ENCODE results near the gene KIRREL3. TPM values are rescaled to one million over a fixed set of nuclear protein-coding genes. Genes with fewer than 3 reads are reported as not detected.

KIRREL3 gene
- total and polyA plus RNA-seq, 4 donors = 0.90 TPM; not detected in 3

GRCh38 chr11:126567419-126567818, 433.2 kb downstream of the KIRREL3 start:
- H3K36me3 ChIP-seq (ENCODE audit: control insufficient read depth in 1 of 2, insufficient read depth in 2 of 2, low read length in 1 of 2) = no peaks in the 10 kb centered on the region
- DNase-seq (no peak), ATAC-seq (ENCODE audit: low FRiP score) (no peak)
- no peak overlapping the region for H3K27ac ChIP-seq (ENCODE audit: low read depth in 1 of 2, low read length in 2 of 2)
- WGBS, 2 donors = 52 to 56% methylated on average over 4 of the region's 4 CpGs
- H3K4me3 ChIP-seq (ENCODE audit: low read length in 2 of 2) = no peak overlapping the region
- no peaks in the 10 kb centered on the region for H3K27me3 ChIP-seq (ENCODE audit: control insufficient read depth in 1 of 2, insufficient read depth in 2 of 2, low read length in 1 of 2)
- H3K4me1 ChIP-seq (ENCODE audit: control insufficient read depth in 1 of 2, insufficient read depth in 2 of 2, low read length in 2 of 2) = no peaks in the 10 kb centered on the region
- no peaks in the 10 kb centered on the region for H3K9me3 ChIP-seq (ENCODE audit: control insufficient read depth, low read length)
- intact Hi-C loops (cut with DNase I) = no loop called here

- Histone ChIP-seq H3K9me3 (ENCODE audit: control insufficient read depth, low read length) (no peaks in the 10 kb centered on the region), H3K4me1 (ENCODE audit: control insufficient read depth in 1 of 2, insufficient read depth in 2 of 2, low read length in 2 of 2) (no peaks in the 10 kb centered on the region), H3K27me3 (ENCODE audit: control insufficient read depth in 1 of 2, insufficient read depth in 2 of 2, low read length in 1 of 2) (no peaks in the 10 kb centered on the region), H3K4me3 (ENCODE audit: low read length in 2 of 2) (no peak overlapping the region), H3K27ac (ENCODE audit: low read depth in 1 of 2, low read length in 2 of 2) (no peak overlapping the region), H3K36me3 (ENCODE audit: control insufficient read depth in 1 of 2, insufficient read depth in 2 of 2, low read length in 1 of 2) (no peaks in the 10 kb centered on the region)
- no peak for DNase-seq
- no peak for ATAC-seq (ENCODE audit: low FRiP score)
- intact Hi-C loops (cut with DNase I) = no loop called here
- WGBS, 2 donors = 6 to 7% methylated on average over 9 of the region's 9 CpGs
Measured at GRCh38 chr11:126564566-126564965, 436.0 kb downstream of the KIRREL3 start.

GRCh38 chr11:126561327-126561893, 439.2 kb downstream of the KIRREL3 start:
- intact Hi-C loops (cut with DNase I) = no loop called here
- H3K27ac ChIP-seq (ENCODE audit: low read depth in 1 of 2, low read length in 2 of 2) = no peak overlapping the region
- H3K9me3 ChIP-seq (ENCODE audit: control insufficient read depth, low read length) = no peaks in the 10 kb centered on the region
- H3K27me3 ChIP-seq (ENCODE audit: control insufficient read depth in 1 of 2, insufficient read depth in 2 of 2, low read length in 1 of 2) = no peaks in the 10 kb centered on the region
- ATAC-seq (ENCODE audit: low FRiP score) = no peak
- 28 to 34% methylated on average over 8 of the region's 8 CpGs for WGBS, 2 donors
- H3K4me1 ChIP-seq (ENCODE audit: control insufficient read depth in 1 of 2, insufficient read depth in 2 of 2, low read length in 2 of 2) = no peaks in the 10 kb centered on the region
- DNase-seq = no peak
- H3K4me3 ChIP-seq (ENCODE audit: low read length in 2 of 2) = no peak overlapping the region
- no peaks in the 10 kb centered on the region for H3K36me3 ChIP-seq (ENCODE audit: control insufficient read depth in 1 of 2, insufficient read depth in 2 of 2, low read length in 1 of 2)

- WGBS, 2 donors = 68 to 71% methylated on average over 4 of the region's 4 CpGs
Measured at GRCh38 chr11:126560221-126560620, 440.3 kb downstream of the KIRREL3 start.

GRCh38 chr11:126548581-126549550, 451.7 kb downstream of the KIRREL3 start:
- intact Hi-C loops (cut with DNase I) = no loop called here
- Histone ChIP-seq H3K27me3 (ENCODE audit: control insufficient read depth in 1 of 2, insufficient read depth in 2 of 2, low read length in 1 of 2) (no peaks in the 10 kb centered on the region), H3K4me1 (ENCODE audit: control insufficient read depth in 1 of 2, insufficient read depth in 2 of 2, low read length in 2 of 2) (no peaks in the 10 kb centered on the region), H3K4me3 (ENCODE audit: low read length in 2 of 2) (no peak overlapping the region), H3K27ac (ENCODE audit: low read depth in 1 of 2, low read length in 2 of 2) (no peak overlapping the region), H3K36me3 (ENCODE audit: control insufficient read depth in 1 of 2, insufficient read depth in 2 of 2, low read length in 1 of 2) (no peaks in the 10 kb centered on the region), H3K9me3 (ENCODE audit: control insufficient read depth, low read length) (no peaks in the 10 kb centered on the region)
- 65 to 71% methylated on average over 20 of the region's 20 CpGs for WGBS, 2 donors
- DNase-seq (no peak), ATAC-seq (ENCODE audit: low FRiP score) (no peak)

More at GRCh38 chr11:126560221-126560620, 440.3 kb downstream of the KIRREL3 start:
- Histone ChIP-seq H3K4me3 (ENCODE audit: low read length in 2 of 2) (no peak overlapping the region), H3K4me1 (ENCODE audit: control insufficient read depth in 1 of 2, insufficient read depth in 2 of 2, low read length in 2 of 2) (no peaks in the 10 kb centered on the region), H3K9me3 (ENCODE audit: control insufficient read depth, low read length) (no peaks in the 10 kb centered on the region), H3K27me3 (ENCODE audit: control insufficient read depth in 1 of 2, insufficient read depth in 2 of 2, low read length in 1 of 2) (no peaks in the 10 kb centered on the region), H3K27ac (ENCODE audit: low read depth in 1 of 2, low read length in 2 of 2) (no peak overlapping the region), H3K36me3 (ENCODE audit: control insufficient read depth in 1 of 2, insufficient read depth in 2 of 2, low read length in 1 of 2) (no peaks in the 10 kb centered on the region)
- no peak for ATAC-seq (ENCODE audit: low FRiP score)
- intact Hi-C loops (cut with DNase I) = no loop called here
- no peak for DNase-seq

GRCh38 chr11:126547691-126548090, 452.9 kb downstream of the KIRREL3 start:
- ATAC-seq (ENCODE audit: low FRiP score) (no peak), DNase-seq (no peak)
- Histone ChIP-seq H3K36me3 (ENCODE audit: control insufficient read depth in 1 of 2, insufficient read depth in 2 of 2, low read length in 1 of 2) (no peaks in the 10 kb centered on the region), H3K4me3 (ENCODE audit: low read length in 2 of 2) (no peak overlapping the region), H3K9me3 (ENCODE audit: control insufficient read depth, low read length) (no peaks in the 10 kb centered on the region), H3K4me1 (ENCODE audit: control insufficient read depth in 1 of 2, insufficient read depth in 2 of 2, low read length in 2 of 2) (no peaks in the 10 kb centered on the region), H3K27me3 (ENCODE audit: control insufficient read depth in 1 of 2, insufficient read depth in 2 of 2, low read length in 1 of 2) (no peaks in the 10 kb centered on the region), H3K27ac (ENCODE audit: low read depth in 1 of 2, low read length in 2 of 2) (no peak overlapping the region)
- 71 to 73% methylated on average over 9 of the region's 9 CpGs for WGBS, 2 donors
- intact Hi-C loops (cut with DNase I) = no loop called here

- no peaks in the 10 kb centered on the region for H3K36me3 ChIP-seq (ENCODE audit: control insufficient read depth in 1 of 2, insufficient read depth in 2 of 2, low read length in 1 of 2)
- ATAC-seq (ENCODE audit: low FRiP score) = no peak
- no peaks in the 10 kb centered on the region for H3K4me1 ChIP-seq (ENCODE audit: control insufficient read depth in 1 of 2, insufficient read depth in 2 of 2, low read length in 2 of 2)
- H3K27me3 ChIP-seq (ENCODE audit: control insufficient read depth in 1 of 2, insufficient read depth in 2 of 2, low read length in 1 of 2) = no peaks in the 10 kb centered on the region
- 80 to 81% methylated on average over 9 of the region's 9 CpGs for WGBS, 2 donors
- no peak overlapping the region for H3K27ac ChIP-seq (ENCODE audit: low read depth in 1 of 2, low read length in 2 of 2)
- intact Hi-C loops (cut with DNase I) = no loop called here
- DNase-seq = no peak
- H3K9me3 ChIP-seq (ENCODE audit: control insufficient read depth, low read length) = no peaks in the 10 kb centered on the region
- H3K4me3 ChIP-seq (ENCODE audit: low read length in 2 of 2) = no peak overlapping the region
Measured at GRCh38 chr11:126547161-126547560, 453.4 kb downstream of the KIRREL3 start.

- intact Hi-C loops (cut with DNase I) = no loop called here
- no peaks in the 10 kb centered on the region for H3K36me3 ChIP-seq (ENCODE audit: control insufficient read depth in 1 of 2, insufficient read depth in 2 of 2, low read length in 1 of 2)
- H3K27me3 ChIP-seq (ENCODE audit: control insufficient read depth in 1 of 2, insufficient read depth in 2 of 2, low read length in 1 of 2) = no peaks in the 10 kb centered on the region
- WGBS, 2 donors = 70 to 78% methylated on average over 5 of the region's 5 CpGs
- no peak for ATAC-seq (ENCODE audit: low FRiP score)
- no peak overlapping the region for H3K27ac ChIP-seq (ENCODE audit: low read depth in 1 of 2, low read length in 2 of 2)
- no peak overlapping the region for H3K4me3 ChIP-seq (ENCODE audit: low read length in 2 of 2)
- H3K4me1 ChIP-seq (ENCODE audit: control insufficient read depth in 1 of 2, insufficient read depth in 2 of 2, low read length in 2 of 2) = no peaks in the 10 kb centered on the region
- DNase-seq = no peak
- H3K9me3 ChIP-seq (ENCODE audit: control insufficient read depth, low read length) = no peaks in the 10 kb centered on the region
Measured at GRCh38 chr11:126546694-126547093, 453.9 kb downstream of the KIRREL3 start.

- no peak overlapping the region for H3K27ac ChIP-seq (ENCODE audit: low read depth in 1 of 2, low read length in 2 of 2)
- H3K4me3 ChIP-seq (ENCODE audit: low read length in 2 of 2) = no peak overlapping the region
- no peaks in the 10 kb centered on the region for H3K27me3 ChIP-seq (ENCODE audit: control insufficient read depth in 1 of 2, insufficient read depth in 2 of 2, low read length in 1 of 2)
- intact Hi-C loops (cut with DNase I) = no loop called here
- 76 to 90% methylated on average over 2 of the region's 2 CpGs for WGBS, 2 donors
- DNase-seq = no peak
- ATAC-seq (ENCODE audit: low FRiP score) = no peak
- H3K36me3 ChIP-seq (ENCODE audit: control insufficient read depth in 1 of 2, insufficient read depth in 2 of 2, low read length in 1 of 2) = no peaks in the 10 kb centered on the region
- no peaks in the 10 kb centered on the region for H3K9me3 ChIP-seq (ENCODE audit: control insufficient read depth, low read length)
- H3K4me1 ChIP-seq (ENCODE audit: control insufficient read depth in 1 of 2, insufficient read depth in 2 of 2, low read length in 2 of 2) = no peaks in the 10 kb centered on the region
Measured at GRCh38 chr11:126546191-126546590, 454.4 kb downstream of the KIRREL3 start.
